Calu3 (cell line): ENCODE results near the gene NINL. TPM values are rescaled to one million over a fixed set of nuclear protein-coding genes. Genes with fewer than 3 reads are reported as not detected.

Experiments used
- BruUV-seq: library from RNA; stranded (reverse); fragments of 400-500 nt; replicated peaks from 2 replicates; lab custom pipeline; 2021; lab: Mats Ljungman, UMichigan
- CTCF ChIA-PET: fragments of 300-600 bp; sonication (Branson Sonifier 250); formaldehyde crosslinking; loops from one replicate; lab custom pipeline; 2022; ENCODE audit warnings: antibody characterized with exemption; lab: Charles Lee
- DNase-seq: peaks from one replicate; pipeline ENCODE4 v3.0.0; 2022
- H3K27ac Mint-ChIP-seq: one replicate; pipeline ENCODE4 v1.8.0; 2022; ENCODE audit warnings: mixed read lengths; ENCODE audit not compliant: unreplicated experiment
- H3K27me3 Mint-ChIP-seq: one replicate; pipeline ENCODE4 v1.8.0; 2022; ENCODE audit warnings: mixed read lengths; ENCODE audit not compliant: unreplicated experiment
- H3K36me3 Mint-ChIP-seq: one replicate; pipeline ENCODE4 v1.8.0; 2022; ENCODE audit warnings: mild to moderate bottlenecking, moderate library complexity, mixed read lengths; ENCODE audit not compliant: insufficient read depth, unreplicated experiment
- H3K4me1 Mint-ChIP-seq: one replicate; pipeline ENCODE4 v1.8.0; 2022; ENCODE audit warnings: mild to moderate bottlenecking, low read depth, mixed read lengths; ENCODE audit not compliant: unreplicated experiment
- H3K4me3 Mint-ChIP-seq: one replicate; pipeline ENCODE4 v1.8.0; 2022; ENCODE audit warnings: mild to moderate bottlenecking, low read depth, moderate library complexity, mixed read lengths; ENCODE audit not compliant: unreplicated experiment
- H3K9me3 Mint-ChIP-seq: one replicate; pipeline ENCODE4 v1.8.0; 2022; ENCODE audit warnings: low read depth, mixed read lengths; ENCODE audit not compliant: unreplicated experiment
- CTCF ChIP-seq: fragments of 200-600 bp; IDR thresholded peaks from one replicate; pipeline ENCODE4 v1.8.0; 2022; ENCODE audit warnings: antibody characterized with exemption; ENCODE audit not compliant: unreplicated experiment
- intact Hi-C: fragments of 100-400 bp; cut with micrococcal nuclease; formaldehyde crosslinking; loops from one replicate; pipeline ENCODE4 v1.10.0; 2022; ENCODE audit not compliant: unreplicated experiment
- total RNA-seq: library from RNA; stranded (reverse); gene quantifications from 2 replicates; pipeline ENCODE4 v1.2.3, GENCODE V29; 2022

The NINL gene
- total RNA-seq, 1 experiment from 2014 or later = 9.1 TPM

- CTCF ChIA-PET = no interaction called here
- Mint-ChIP-seq H3K27me3 (no peaks in the 10 kb centered on the region), H3K36me3 (no peaks in the 10 kb centered on the region), H3K9me3 (no peaks in the 10 kb centered on the region), H3K4me3 (no peak overlapping the region), H3K4me1 (no peaks in the 10 kb centered on the region), H3K27ac (no peak overlapping the region)
- DNase-seq = no peak
- no TSS peak for BruUV-seq
- intact Hi-C loops = no loop called here
- no peak for TF ChIP-seq CTCF
Measured at GRCh38 chr20:25526446-25526845, 58.9 kb downstream of the NINL start.

- intact Hi-C loops = no loop called here
- no TSS peak for BruUV-seq
- Mint-ChIP-seq H3K27ac (no peak overlapping the region), H3K36me3 (no peaks in the 10 kb centered on the region), H3K4me3 (no peak overlapping the region), H3K4me1 (no peaks in the 10 kb centered on the region), H3K9me3 (no peaks in the 10 kb centered on the region), H3K27me3 (no peaks in the 10 kb centered on the region)
- CTCF ChIA-PET = no interaction called here
- no peak for DNase-seq
- TF ChIP-seq CTCF = no peak
Measured at GRCh38 chr20:25525867-25526266, 59.5 kb downstream of the NINL start.

GRCh38 chr20:25525295-25525694 lies 60.0 kb downstream of the NINL start:
- intact Hi-C loops = no loop called here

GRCh38 chr20:25521382-25521781 lies 63.9 kb downstream of the NINL start:
- no peak overlapping the region for H3K4me3 Mint-ChIP-seq
- no peaks in the 10 kb centered on the region for H3K36me3 Mint-ChIP-seq
- CTCF ChIA-PET = no interaction called here
- H3K27ac Mint-ChIP-seq = no peak overlapping the region
- intact Hi-C loops = no loop called here
- no peak for TF ChIP-seq CTCF
- no peaks in the 10 kb centered on the region for H3K9me3 Mint-ChIP-seq
- H3K27me3 Mint-ChIP-seq = no peaks in the 10 kb centered on the region
- no peak for DNase-seq
- H3K4me1 Mint-ChIP-seq = no peaks in the 10 kb centered on the region
- BruUV-seq = no TSS peak

More at GRCh38 chr20:25525295-25525694, 60.0 kb downstream of the NINL start:
- no peak overlapping the region for H3K27ac Mint-ChIP-seq
- no peaks in the 10 kb centered on the region for H3K4me1 Mint-ChIP-seq
- no peak for TF ChIP-seq CTCF
- no peak overlapping the region for H3K4me3 Mint-ChIP-seq
- H3K36me3 Mint-ChIP-seq = no peaks in the 10 kb centered on the region
- no peaks in the 10 kb centered on the region for H3K9me3 Mint-ChIP-seq
- CTCF ChIA-PET = no interaction called here
- no TSS peak for BruUV-seq
- H3K27me3 Mint-ChIP-seq = no peaks in the 10 kb centered on the region
- DNase-seq = no peak

GRCh38 chr20:25517124-25517523 lies 68.2 kb downstream of the NINL start:
- H3K4me1 Mint-ChIP-seq = no peaks in the 10 kb centered on the region
- CTCF ChIA-PET = no interaction called here
- H3K9me3 Mint-ChIP-seq = peaks cover 4% of the 10 kb centered on the region
- DNase-seq = no peak
- H3K36me3 Mint-ChIP-seq = peaks cover 5% of the 10 kb centered on the region
- no peak overlapping the region for H3K27ac Mint-ChIP-seq
- H3K4me3 Mint-ChIP-seq = no peak overlapping the region
- no peak for TF ChIP-seq CTCF
- no TSS peak for BruUV-seq
- H3K27me3 Mint-ChIP-seq = no peaks in the 10 kb centered on the region
- intact Hi-C loops = no loop called here
